Myocyte (in vitro differentiated cells): ENCODE results near the gene ST3GAL2. TPM values are rescaled to one million over a fixed set of nuclear protein-coding genes. Genes with fewer than 3 reads are reported as not detected.
"Not testable (repeated sequence)": the region's sequence is repeated elsewhere in the genome, so short reads cannot be mapped to it uniquely, and the experiment has no call there.

Experiments
- DNase-seq: peaks from one replicate; pipeline ENCODE4 v3.0.0-alpha.2; 2012; ENCODE audit warnings: low read depth
- total RNA-seq: library from RNA; depleted of rRNA; stranded (reverse); fragments of >200 nt; gene quantifications from 2 replicates; pipeline ENCODE4 v1.2.3, GENCODE V29; 2014

Gene ST3GAL2
- total RNA-seq, 1 donor from 2014 or later = 14.4 TPM

- DNase-seq = peak; percentile 24
These were observed 96.9 kb downstream of the ST3GAL2 start for GRCh38 chr16:70342016-70342415.

DNA sequence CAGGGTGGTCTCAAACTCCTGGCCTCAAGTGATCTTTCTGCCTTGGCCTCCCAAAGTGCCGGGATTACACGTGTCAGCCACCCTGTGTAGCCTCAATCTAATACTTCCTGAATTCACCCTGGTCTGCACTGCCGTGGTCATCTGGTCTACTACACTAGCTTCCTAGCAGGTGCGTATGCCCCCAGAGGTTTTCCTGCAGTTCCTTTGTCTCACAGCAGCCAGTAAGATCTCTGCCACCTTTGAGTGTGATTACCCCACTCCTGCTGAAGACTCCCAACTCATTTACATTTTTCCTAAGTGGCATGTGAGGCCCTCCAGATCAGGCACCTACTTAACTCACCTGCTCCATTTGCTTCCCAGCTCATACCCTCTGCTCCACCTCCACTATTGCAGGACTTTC is 97.3 kb downstream of the ST3GAL2 start:
- no peak for DNase-seq

GRCh38 chr16:70337814-70338213 is 101.1 kb downstream of the ST3GAL2 start:
- no peak for DNase-seq

DNA sequence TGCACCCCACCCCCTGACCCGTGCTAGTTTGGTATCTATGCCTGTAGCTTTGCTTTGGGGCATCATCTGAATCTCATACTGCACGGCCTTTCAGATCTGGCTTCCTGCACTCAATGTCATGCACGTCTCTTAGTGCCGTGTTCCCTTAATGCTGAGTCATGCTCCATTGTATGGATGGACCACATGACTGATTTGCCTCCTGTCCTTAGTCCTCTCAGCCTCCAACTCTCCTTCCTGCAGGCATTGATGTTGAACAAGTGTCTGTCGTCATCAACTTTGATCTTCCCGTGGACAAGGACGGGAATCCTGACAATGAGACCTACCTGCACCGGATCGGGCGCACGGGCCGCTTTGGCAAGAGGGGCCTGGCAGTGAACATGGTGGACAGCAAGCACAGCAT is 106.2 kb downstream of the ST3GAL2 start:
- not testable (repeated sequence) for DNase-seq

DNA sequence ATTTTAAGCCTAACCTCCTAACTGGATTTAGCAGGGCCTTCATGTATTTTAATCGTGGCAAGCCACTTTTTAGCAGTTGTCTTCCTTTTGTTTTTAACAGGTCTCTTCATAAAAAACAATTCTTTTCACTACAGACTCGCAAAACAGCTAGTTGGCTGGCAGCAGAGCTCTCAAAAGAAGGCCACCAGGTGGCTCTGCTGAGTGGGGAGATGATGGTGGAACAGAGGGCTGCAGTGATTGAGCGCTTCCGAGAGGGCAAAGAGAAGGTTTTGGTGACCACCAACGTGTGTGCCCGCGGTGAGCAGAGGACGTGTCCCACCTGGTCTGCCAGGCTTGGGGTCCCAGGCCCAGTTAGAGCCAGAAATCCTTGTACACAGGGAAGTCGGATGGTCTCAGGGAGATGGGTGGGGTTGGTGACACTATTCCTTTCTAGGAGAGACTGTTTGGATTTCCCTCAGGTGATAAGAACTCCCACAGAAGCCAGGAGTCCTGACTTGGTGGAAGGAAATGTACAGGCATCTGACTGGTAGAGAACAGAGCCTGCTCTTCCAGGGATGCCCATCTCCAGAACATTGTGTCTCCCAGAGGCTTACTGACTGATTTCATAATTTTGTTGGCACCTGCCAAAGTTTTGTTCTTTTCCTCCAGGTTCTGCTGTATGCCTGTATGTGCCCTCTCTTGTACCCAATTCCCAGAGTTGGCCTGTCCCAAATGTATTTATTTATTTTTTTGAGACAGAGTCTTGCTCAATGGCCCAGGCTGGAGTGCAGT is 107.1 kb downstream of the ST3GAL2 start:
- DNase-seq = no peak

- DNase-seq = no peak
These were observed 107.8 kb downstream of the ST3GAL2 start for GRCh38 chr16:70331091-70331490.

Other genes with a start within 250 kb of the ST3GAL2 start
- 33.4 and 45.5 TPM in 2 replicates for gene EXOSC6, start 187.2 kb downstream of the ST3GAL2 start, total RNA-seq
- 91.5 and 92.1 TPM in 2 replicates for gene AARS1, start 149.6 kb downstream of the ST3GAL2 start, total RNA-seq
- 20.7 and 22.3 TPM in 2 replicates for gene DDX19B, start 139.9 kb downstream of the ST3GAL2 start, total RNA-seq
- 43.2 and 43.7 TPM in 2 replicates for gene DDX19A, start 92.2 kb downstream of the ST3GAL2 start, total RNA-seq
- 11.4 and 16.8 TPM in 2 replicates for gene FCSK, start 15.5 kb upstream of the ST3GAL2 start, total RNA-seq
- gene COG4, start 84.5 kb upstream of the ST3GAL2 start, total RNA-seq = 63.1 and 88.9 TPM in 2 replicates
- gene SF3B3, start 84.7 kb upstream of the ST3GAL2 start, total RNA-seq = 115 and 133 TPM in 2 replicates
- gene IL34, start 207.5 kb upstream of the ST3GAL2 start, total RNA-seq = 20.0 and 67.8 TPM in 2 replicates
- 170 and 234 TPM in 2 replicates for gene MTSS2, start 247.0 kb upstream of the ST3GAL2 start, total RNA-seq